NCI-H510A (cell line): Measurements from ENCODE around the gene CACFD1.

Experiments
- DNase-seq: peaks from one replicate; lab custom pipeline; 2025; lab: John Stamatoyannopoulos, UW

Gene CACFD1

DNA sequence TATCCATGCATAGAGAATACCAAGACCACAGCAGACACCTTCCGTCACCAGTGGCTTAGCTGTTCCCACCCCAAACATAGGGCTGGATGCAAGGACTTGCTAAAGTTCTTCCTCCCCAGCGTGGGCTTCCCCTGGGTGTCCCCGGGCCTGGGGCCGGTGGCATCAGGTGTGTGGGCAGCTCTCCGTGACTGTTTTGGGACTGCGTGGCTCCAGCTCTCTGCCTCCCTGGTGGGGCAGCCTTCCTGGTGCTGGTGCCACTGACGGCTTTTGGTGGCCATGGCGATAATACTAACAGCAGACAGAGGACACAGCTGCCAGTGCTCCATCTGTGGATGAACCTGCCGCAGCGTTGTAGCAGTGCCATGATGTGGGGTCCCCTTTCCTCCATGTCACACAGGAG lies 4.9 kb downstream of the CACFD1 start:
- DNase-seq = no peak

- no peak for DNase-seq
Observed at GRCh38 chr9:133465984-133466383, 6.2 kb downstream of the CACFD1 start.

DNA sequence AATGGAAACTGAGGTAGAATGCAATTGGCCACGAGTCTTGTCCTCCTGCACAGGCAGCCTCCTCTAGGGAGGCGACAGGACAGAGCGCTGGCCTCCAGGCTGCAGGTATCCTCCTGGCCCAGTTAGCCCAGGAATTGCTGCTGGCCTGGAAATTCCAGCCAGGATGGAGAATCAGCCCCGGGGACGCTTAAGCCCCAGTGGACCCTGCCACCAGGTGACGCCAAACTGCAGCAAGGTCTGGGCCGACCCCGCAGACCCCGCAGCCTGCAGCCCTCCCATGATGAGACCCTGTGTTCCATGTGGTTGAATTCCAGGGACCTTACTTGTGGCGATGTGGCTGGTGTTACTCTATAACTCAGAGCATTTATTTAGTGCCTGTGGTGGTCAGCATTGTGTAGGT lies 7.3 kb downstream of the CACFD1 start:
- DNase-seq = no peak

DNA sequence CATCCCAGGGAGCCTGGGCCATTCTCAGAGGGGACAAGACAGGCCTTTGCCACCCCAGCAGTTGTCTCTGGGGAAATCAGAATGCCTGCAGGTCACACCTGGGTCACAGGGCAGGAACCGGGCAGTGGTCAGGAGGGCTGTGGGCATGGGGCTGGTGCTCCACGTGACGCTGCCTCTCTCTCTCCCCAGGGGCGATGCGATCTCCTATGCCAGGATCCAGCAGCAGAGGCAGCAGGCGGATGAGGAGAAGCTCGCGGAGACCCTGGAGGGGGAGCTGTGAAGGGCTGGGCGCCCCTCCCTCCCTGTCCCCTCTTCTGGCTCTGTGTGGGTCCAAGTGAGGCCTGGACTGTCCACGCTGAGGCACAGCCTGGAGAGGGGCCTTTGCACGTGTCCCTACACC lies 8.6 kb downstream of the CACFD1 start:
- DNase-seq = no peak

DNA sequence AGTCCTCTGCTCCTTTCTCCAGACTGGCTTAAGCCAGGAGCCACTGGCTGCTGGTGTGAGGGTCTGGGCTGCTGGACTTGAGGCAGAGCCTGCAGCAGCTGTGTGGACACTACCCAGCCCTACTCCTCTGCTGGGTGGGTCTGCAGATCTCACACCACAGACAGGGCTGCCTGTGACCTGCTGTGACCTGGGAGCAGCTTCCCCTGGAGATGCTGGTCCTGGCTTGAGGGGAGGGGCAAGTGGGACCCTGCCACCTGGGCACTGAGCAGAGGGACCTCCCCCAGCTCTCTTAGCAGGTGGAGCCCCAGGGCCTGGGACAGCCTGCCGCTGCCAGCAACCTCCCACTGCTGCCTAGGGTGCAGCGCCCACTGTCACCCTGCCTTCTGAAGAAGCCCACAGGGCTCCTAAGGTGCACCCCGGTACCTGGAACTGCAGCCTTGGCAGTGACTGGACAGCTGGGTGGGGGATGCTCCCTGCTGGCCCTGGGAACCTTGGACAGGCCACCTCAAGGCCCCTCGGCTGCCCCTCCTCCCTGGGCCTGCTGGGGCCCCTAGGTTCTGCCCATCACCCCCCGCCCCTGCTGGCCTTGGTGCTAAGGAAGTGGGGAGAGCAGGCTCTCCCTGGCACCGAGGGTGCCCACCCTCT lies 9.1 kb downstream of the CACFD1 start:
- DNase-seq = no peak

DNA sequence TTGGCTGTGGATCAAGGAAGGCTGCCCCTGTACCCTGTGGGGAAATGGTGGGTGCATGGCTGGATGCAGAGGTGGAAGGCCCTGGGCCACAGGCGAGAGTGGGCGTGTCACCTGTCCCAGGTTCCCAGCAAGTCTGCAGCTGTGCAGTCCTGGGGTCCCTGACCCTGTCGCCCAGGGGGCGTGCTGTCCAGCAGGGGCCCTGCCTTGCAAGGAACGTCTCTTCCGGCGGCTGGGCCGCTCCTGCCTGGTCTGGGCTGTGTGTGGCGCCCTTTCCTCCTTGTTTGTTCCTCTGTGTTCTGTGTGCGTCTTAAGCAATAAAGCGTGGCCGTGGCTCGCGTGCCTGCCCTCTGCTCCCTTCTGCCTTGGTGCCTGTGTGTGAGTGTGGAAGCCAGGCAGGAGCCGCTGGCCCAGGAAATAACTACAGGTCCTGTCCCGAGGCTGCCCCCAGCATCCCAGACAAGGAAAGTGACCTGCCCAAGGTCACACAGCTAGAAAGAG lies 10.7 kb downstream of the CACFD1 start:
- DNase-seq = no peak

GRCh38 chr9:133470988-133471387 lies 11.2 kb downstream of the CACFD1 start:
- DNase-seq = no peak

GRCh38 chr9:133471551-133472276 lies 11.9 kb downstream of the CACFD1 start:
- no peak for DNase-seq

- DNase-seq = no peak
Observed at GRCh38 chr9:133472277-133472645, 12.5 kb downstream of the CACFD1 start.

- no peak for DNase-seq
Observed at GRCh38 chr9:133472753-133473378, 13.1 kb downstream of the CACFD1 start.

- DNase-seq = no peak
Observed at GRCh38 chr9:133473743-133474142, 14.0 kb downstream of the CACFD1 start.

GRCh38 chr9:133474215-133474614 lies 14.4 kb downstream of the CACFD1 start:
- DNase-seq = no peak

- no peak for DNase-seq
Observed at GRCh38 chr9:133474853-133475252, 15.1 kb downstream of the CACFD1 start.

GRCh38 chr9:133475292-133476012 lies 15.7 kb downstream of the CACFD1 start:
- no peak for DNase-seq

GRCh38 chr9:133476036-133476931 lies 16.5 kb downstream of the CACFD1 start:
- no peak for DNase-seq

DNA sequence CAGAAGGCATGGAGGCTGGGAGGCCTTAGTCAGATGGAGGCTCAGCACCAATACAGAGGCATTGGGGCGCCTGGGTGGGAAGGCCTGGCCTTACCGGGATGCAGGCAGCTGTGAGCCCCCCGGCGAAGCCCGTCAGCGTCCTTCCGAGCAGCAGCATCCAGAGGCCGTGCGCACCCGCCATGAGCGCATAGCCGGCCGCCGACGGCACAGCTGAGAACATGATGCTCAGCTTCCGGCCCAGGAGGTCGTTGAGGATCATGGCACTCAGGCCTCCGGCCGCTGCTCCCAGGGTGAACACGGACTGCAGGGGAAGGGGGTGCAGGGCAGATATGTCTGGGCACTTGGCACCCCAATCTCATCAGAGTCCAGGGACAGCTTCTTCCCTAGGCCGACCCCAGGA lies 17.2 kb downstream of the CACFD1 start:
- no peak for DNase-seq

- no peak for DNase-seq
Observed at GRCh38 chr9:133477461-133477860, 17.7 kb downstream of the CACFD1 start.

DNA sequence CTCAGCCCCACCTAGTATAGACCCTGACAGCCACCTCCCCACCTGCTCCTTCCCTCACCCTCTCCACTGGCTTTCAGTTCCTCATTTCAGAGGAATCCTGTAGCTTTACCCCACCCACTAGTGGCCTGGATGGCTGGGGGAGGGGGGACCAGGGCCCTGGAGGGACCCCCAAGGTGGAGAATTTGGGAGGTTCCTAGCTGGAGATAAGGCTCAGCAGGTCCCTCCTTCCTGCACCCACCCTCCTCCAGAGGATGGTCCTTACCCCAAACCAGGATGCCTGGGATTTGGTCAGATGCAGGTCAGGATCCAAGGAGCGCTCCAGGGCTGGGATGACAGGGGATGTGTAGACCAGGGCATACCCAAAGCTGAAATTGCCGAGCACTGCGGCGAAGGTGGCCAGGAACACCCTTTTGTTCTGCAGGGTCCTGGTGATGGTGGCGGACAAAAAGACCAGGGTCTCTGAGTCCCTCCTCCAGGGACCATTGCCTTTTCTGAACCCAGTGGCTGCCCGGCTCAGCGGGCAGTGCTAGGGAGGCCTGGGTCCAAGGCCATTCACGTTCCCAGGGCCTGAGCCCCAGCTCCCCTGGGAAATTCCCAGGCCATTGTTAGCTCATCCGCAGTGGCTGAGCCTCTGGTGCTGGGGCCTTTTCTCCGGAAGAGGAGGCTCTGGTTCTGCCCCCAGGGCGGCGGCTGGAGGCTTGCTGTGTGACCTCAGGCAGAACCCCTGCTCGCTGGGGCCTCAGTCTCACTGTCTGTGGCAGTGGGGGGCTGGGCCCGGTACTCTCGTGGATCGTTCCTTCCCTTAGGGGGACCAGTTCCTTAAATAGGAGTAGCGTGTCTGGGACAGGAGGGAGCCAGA lies 18.4 kb downstream of the CACFD1 start:
- no peak for DNase-seq

- peak; percentile 90 for DNase-seq
Observed at GRCh38 chr9:133478851-133479711, 19.3 kb downstream of the CACFD1 start, which contains the start of gene SLC2A6. TSS of gene SLC2A6 (minus strand) at chr9:133479099. CDS start at chr9:133479059, 40 bp downstream.
